ENCODE results near the gene DPEP2. TPM values are rescaled to one million over a fixed set of nuclear protein-coding genes. Genes with fewer than 3 reads are reported as not detected.
"Not testable (repeated sequence)": the region's sequence is repeated elsewhere in the genome, so short reads cannot be mapped to it uniquely, and the experiment has no call there.

DPEP2 gene
- total and polyA plus RNA-seq, 11 donors: 0.42 to 9.8 (median 1.2) TPM

DNA sequence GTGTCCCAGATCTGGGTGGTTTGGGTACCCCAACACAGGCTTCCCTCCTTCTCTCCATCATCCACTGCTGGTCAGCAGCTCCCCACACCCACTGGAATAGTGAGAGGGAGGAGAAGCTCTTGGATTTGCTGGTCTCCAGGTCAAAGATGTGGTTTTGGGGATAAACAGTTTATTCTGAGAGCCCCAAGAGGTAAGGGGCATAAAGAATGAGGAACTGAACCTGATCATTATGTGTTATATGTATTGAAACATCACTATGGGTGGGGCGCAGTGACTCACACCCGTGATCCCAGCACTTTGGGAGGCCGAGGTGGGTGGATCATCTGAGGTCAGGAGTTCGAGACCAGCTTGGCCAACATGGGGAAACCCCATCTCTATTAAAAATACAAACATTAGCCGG, 3.9 kb downstream of the DPEP2 start:
- ATAC-seq (no peak), DNase-seq (no peak)
- 82 to 91% (median 90%) methylated on average over 5 of the region's 5 CpGs for WGBS, 4 donors
- H3K4me3 ChIP-seq: no peak overlapping the region
- H3K36me3 ChIP-seq: peaks cover 0 to 11% (median 0%) of the 10 kb centered on the region in 9 donors
- TF ChIP-seq, protein P1, sequence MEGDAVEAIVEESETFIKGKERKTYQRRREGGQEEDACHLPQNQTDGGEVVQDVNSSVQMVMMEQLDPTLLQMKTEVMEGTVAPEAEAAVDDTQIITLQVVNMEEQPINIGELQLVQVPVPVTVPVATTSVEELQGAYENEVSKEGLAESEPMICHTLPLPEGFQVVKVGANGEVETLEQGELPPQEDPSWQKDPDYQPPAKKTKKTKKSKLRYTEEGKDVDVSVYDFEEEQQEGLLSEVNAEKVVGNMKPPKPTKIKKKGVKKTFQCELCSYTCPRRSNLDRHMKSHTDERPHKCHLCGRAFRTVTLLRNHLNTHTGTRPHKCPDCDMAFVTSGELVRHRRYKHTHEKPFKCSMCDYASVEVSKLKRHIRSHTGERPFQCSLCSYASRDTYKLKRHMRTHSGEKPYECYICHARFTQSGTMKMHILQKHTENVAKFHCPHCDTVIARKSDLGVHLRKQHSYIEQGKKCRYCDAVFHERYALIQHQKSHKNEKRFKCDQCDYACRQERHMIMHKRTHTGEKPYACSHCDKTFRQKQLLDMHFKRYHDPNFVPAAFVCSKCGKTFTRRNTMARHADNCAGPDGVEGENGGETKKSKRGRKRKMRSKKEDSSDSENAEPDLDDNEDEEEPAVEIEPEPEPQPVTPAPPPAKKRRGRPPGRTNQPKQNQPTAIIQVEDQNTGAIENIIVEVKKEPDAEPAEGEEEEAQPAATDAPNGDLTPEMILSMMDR (IDR thresholded peaks at IDR 0.05): no peak
- TF ChIP-seq POLR2A (IDR thresholded peaks at IDR 0.05): no peak
- H3K9me3 ChIP-seq: no peaks in the 10 kb centered on the region
- H3K27me3 ChIP-seq: no peaks in the 10 kb centered on the region
- H3K27ac ChIP-seq: peak overlapping the region in 1 of 12 donors; percentile 28
- intact Hi-C loops (cut with DNase I): loop anchor here in 3 of 10 donors (10.0 kb wide), 2 partner anchors 49 to 229 kb away; no protein-coding TSS in a partner anchor
- peaks cover 0 to 52% (median 16%) of the 10 kb centered on the region in 12 donors for H3K4me1 ChIP-seq

DNA sequence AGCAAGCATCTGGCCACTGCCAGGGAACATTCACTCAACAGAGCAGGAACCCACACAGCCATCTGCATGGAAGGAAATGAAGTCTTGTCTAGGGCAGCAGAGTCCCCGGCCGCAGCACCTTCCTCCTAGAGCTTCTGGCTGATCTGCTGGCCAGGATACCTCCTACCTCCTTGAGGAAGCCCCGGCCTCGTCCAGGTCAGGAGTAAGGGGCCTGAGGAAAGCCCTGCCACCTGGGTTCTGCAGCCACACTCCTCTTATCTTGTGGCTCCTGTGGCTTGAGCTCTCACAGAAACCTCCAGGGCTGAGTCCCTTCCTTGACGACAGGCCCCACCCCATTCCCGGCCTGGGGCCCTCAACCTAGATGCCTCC, 5.3 kb downstream of the DPEP2 start:
- intact Hi-C loops (cut with DNase I): loop anchor here in 6 of 10 donors (5.0 to 10.0 kb wide), 6 partner anchors 48 to 238 kb away; no protein-coding TSS in a partner anchor
- 50 to 67% (median 63%) methylated on average over 4 to 6 of the region's 6 CpGs; no CpG with 5 or more reads in 1 of the 4 donors for WGBS, 4 donors
- Histone ChIP-seq H3K36me3 (peaks cover 0 to 13% (median 0%) of the 10 kb centered on the region in 9 donors), H3K4me1 (peaks cover 0 to 38% (median 9%) of the 10 kb centered on the region in 12 donors), H3K4me3 (peak overlapping the region in 4 of 12 donors; percentile 35 to 54 (median 49)), H3K27ac (peak overlapping the region in 11 of 12 donors; percentile 67 to 88 (median 82))
- DNase-seq, H3K27me3 ChIP-seq, H3K9me3 ChIP-seq: not testable (repeated sequence)
- peak in 2 of 4 donors; percentile 8 to 38 for ATAC-seq

DNA sequence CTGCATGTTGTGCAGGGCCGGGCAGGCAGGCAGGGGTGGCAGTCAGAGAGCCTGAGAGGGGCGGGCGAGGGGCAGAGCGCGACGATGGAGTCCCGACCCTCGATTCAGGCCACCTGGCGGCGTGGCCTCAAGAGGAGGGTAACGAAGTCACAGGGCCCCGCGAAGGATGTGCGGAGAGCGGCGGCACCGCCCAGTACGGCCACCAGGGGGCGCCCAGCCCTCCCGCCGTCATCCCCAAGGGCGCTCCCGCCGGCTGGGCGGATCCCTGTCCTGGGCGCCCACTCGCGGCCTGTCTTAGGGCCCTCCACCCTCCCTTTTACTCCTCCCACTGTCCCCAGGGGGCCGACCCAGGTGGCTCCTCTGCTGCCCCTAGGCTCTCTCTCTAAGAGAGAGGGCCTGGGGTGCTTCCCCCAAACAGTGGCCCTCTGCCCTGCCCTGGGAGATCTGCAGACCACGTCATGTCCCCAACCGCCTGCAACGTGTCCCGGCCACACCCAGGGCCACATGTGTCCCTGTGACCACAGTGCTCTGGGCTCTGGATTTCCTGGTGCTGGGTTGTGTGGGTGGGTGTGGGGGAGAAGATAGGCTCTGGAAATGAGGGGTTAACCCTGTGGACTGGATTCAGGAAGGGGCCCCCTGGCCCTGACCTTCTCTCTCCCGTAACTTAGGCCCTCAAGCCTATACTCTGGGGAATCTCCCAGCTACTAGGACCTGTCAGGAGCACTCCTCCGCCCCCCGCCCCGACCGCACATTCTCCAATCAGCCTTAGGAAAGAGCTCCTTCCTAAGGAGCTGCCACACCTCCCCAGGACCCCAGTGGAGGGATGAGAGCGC, 5.9 kb downstream of the DPEP2 start:
- intact Hi-C loops (cut with DNase I): loop anchor here (1.0 to 10.0 kb wide), 9 partner anchors 47 to 239 kb away; no protein-coding TSS in a partner anchor
- Histone ChIP-seq H3K27ac (peak overlapping the region; percentile 43 to 88 (median 81)), H3K4me1 (peaks cover 0 to 36% (median 9%) of the 10 kb centered on the region in 12 donors), H3K9me3 (no peaks in the 10 kb centered on the region), H3K27me3 (no peaks in the 10 kb centered on the region), H3K4me3 (peak overlapping the region in 10 of 12 donors; percentile 3 to 54 (median 47)), H3K36me3 (peaks cover 0 to 13% (median 0%) of the 10 kb centered on the region in 9 donors)
- 5 to 18% (median 12%) methylated on average over 15 to 39 of the region's 39 CpGs for WGBS, 4 donors
- TF ChIP-seq, protein P1 (IDR thresholded peaks at IDR 0.05): peak; percentile 97 to 100 (median 100)
- peak in 1 of 2 donors; percentile 29 for TF ChIP-seq POLR2A (IDR thresholded peaks at IDR 0.05)
- DNase-seq (peak; percentile 83 to 92 (median 88)), ATAC-seq (peak; percentile 90 to 95 (median 94))

DNA sequence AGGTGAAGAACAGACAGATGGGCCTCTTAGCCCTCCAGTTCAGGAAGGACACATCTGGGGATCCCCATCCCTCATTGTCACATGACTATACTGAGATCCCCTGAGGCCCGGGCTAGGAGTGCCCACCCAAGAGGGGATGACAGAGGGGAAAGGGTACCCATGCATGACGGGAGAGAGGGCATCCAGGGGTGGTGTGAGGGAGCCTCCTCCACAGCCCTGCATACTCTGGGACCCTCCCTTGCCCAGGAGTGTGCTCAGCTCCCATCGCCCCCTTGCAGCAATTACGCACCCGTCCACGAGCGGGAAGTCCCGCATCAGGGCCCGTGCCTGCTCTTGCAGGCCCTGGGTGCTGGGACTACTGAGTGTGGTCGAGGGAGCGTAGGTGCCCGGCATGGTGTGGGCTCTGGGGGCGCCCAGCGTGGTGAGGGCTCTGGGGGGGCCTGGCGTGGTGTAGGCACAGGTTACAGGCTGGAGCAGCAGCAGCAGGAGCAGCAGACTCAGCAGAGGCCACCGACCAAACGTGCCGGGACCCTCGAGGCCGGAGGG, 6.5 kb downstream of the DPEP2 start:
- intact Hi-C loops (cut with DNase I): loop anchor here (1.0 to 10.0 kb wide), 9 partner anchors 48 to 240 kb away; no protein-coding TSS in a partner anchor
- Histone ChIP-seq H3K4me3 (peak overlapping the region in 7 of 12 donors; percentile 34 to 54 (median 51)), H3K36me3 (peaks cover 0 to 13% (median 0%) of the 10 kb centered on the region in 9 donors), H3K4me1 (peaks cover 0 to 36% (median 11%) of the 10 kb centered on the region in 12 donors), H3K9me3 (no peaks in the 10 kb centered on the region), H3K27me3 (no peaks in the 10 kb centered on the region), H3K27ac (peak overlapping the region in 10 of 12 donors; percentile 67 to 88 (median 83))
- TF ChIP-seq POLR2A (IDR thresholded peaks at IDR 0.05): no peak
- TF ChIP-seq, protein P1 (IDR thresholded peaks at IDR 0.05): no peak
- ATAC-seq (peak in 3 of 4 donors; percentile 5 to 35 (median 8)), DNase-seq (no peak)
- 77 to 81% (median 78%) methylated on average over 19 to 20 of the region's 20 CpGs for WGBS, 4 donors
